Keratinocyte (primary cell): ENCODE results near the gene APEX1. TPM values are rescaled to one million over a fixed set of nuclear protein-coding genes. Genes with fewer than 3 reads are reported as not detected.

Experiments
- DNase-seq: peaks from one replicate; pipeline ENCODE4 v3.0.0-alpha.2; 2011; ENCODE audit warnings: low read depth, missing footprints, low spot score
- FAIRE-seq: peaks from 2 replicates; lab custom pipeline; 2011; peaks lifted over from hg19 to GRCh38; lab: Jason Lieb, UNC
- H2AFZ ChIP-seq: 2 replicates; pipeline ENCODE4 v1.6.0; 2012; ENCODE audit warnings: low read length, control low read depth, inconsistent platforms; ENCODE audit not compliant: control insufficient read depth
- H3K27ac ChIP-seq: 2 replicates; pipeline ENCODE4 v1.5.1; 2011; ENCODE audit warnings: low read length; ENCODE audit not compliant: control insufficient read depth, insufficient read depth
- H3K27me3 ChIP-seq: 3 replicates; pipeline ENCODE4 v1.6.0; 2011; ENCODE audit warnings: low read length; ENCODE audit not compliant: control insufficient read depth, insufficient read depth; ENCODE audit errors: extremely low read depth
- H3K36me3 ChIP-seq, 2 experiments: 2 replicates in 1 of 2; 3 replicates in 1 of 2; pipeline ENCODE4 v1.5.1; 2011; ENCODE audit warnings: low read length in 2 of 2, mild to moderate bottlenecking in 1 of 2; ENCODE audit not compliant: control insufficient read depth in 2 of 2, insufficient read depth in 2 of 2; ENCODE audit errors: extremely low read depth in 1 of 2
- H3K4me1 ChIP-seq: 3 replicates; pipeline ENCODE4 v1.5.1; 2011; ENCODE audit warnings: low read length; ENCODE audit not compliant: control insufficient read depth, insufficient read depth; ENCODE audit errors: extremely low read depth
- H3K4me2 ChIP-seq: 3 replicates; pipeline ENCODE4 v1.6.0; 2011; ENCODE audit warnings: low read depth, low read length; ENCODE audit not compliant: control insufficient read depth, insufficient read depth; ENCODE audit errors: extremely low read depth
- H3K4me3 ChIP-seq, 3 experiments: fragments of 200-600 bp in 1 of 3; sonication (generic) in 1 of 3; 2 replicates in 2 of 3; 3 replicates in 1 of 3; pipeline ENCODE4 v1.5.1; 2011 to 2016; ENCODE audit warnings: low read length in 3 of 3, mild to moderate bottlenecking in 3 of 3, control low read depth in 2 of 3, inconsistent platforms in 1 of 3, low read depth in 1 of 3, mixed read lengths in 1 of 3, mixed run types in 1 of 3, moderate library complexity in 1 of 3; ENCODE audit not compliant: control insufficient read depth in 2 of 3, insufficient read depth in 2 of 3; ENCODE audit errors: extremely low read depth in 1 of 3
- H3K79me2 ChIP-seq: 2 replicates; pipeline ENCODE4 v1.6.0; 2012; ENCODE audit warnings: low read length; ENCODE audit not compliant: control insufficient read depth, insufficient read depth
- H3K9ac ChIP-seq: 3 replicates; pipeline ENCODE4 v1.6.0; 2011; ENCODE audit warnings: low read length; ENCODE audit not compliant: control insufficient read depth, insufficient read depth; ENCODE audit errors: extremely low read depth
- H3K9me1 ChIP-seq: 3 replicates; pipeline ENCODE4 v1.6.0; 2011; ENCODE audit warnings: low read length; ENCODE audit not compliant: control insufficient read depth, insufficient read depth; ENCODE audit errors: extremely low read depth
- H3K9me3 ChIP-seq: 2 replicates; pipeline ENCODE4 v1.5.1; 2012; ENCODE audit warnings: low read depth, low read length; ENCODE audit not compliant: control insufficient read depth
- H4K20me1 ChIP-seq: 3 replicates; pipeline ENCODE4 v1.6.0; 2011; ENCODE audit warnings: low read length; ENCODE audit not compliant: control insufficient read depth, insufficient read depth; ENCODE audit errors: extremely low read depth
- CTCF ChIP-seq, 3 experiments: IDR thresholded peaks in 1 of 3; conservative IDR thresholded peaks in 1 of 3; optimal IDR thresholded peaks in 1 of 3; 2 replicates in 2 of 3; 3 replicates in 1 of 3; pipeline versions ENCODE3 to v1.5.1; 2011; ENCODE audit warnings: low read length in 3 of 3, mild to moderate bottlenecking in 3 of 3, moderate library complexity in 2 of 3, control low read depth in 1 of 3, inconsistent platforms in 1 of 3; ENCODE audit not compliant: insufficient read depth in 2 of 3; ENCODE audit errors: extremely low read depth in 1 of 3
- EZH2 ChIP-seq: IDR thresholded peaks from one replicate; pipeline ENCODE4 v1.6.1; 2012; ENCODE audit warnings: inconsistent platforms, mild to moderate bottlenecking, low read length, moderate library complexity
- dilution Hi-C: fragments of 300-500 bp; cut with MboI; formaldehyde crosslinking; loops from one replicate; pipeline ENCODE4 v1.7.0; 2020; ENCODE audit warnings: low sequenced_read_pairs; ENCODE audit not compliant: extremely low pct_ligation_motif_present
- polyA plus RNA-seq, 5 experiments: library from polyadenylated mRNA; depleted of rRNA in 3 of 5; stranded (reverse) in 3 of 5; stranded (forward) in 1 of 5; unstranded in 1 of 5; fragments of >200 nt; gene quantifications; 1 replicate in 1 of 5; 2 replicates in 3 of 5; 3 replicates in 1 of 5; pipeline versions ENCODE4 v1.2.1 to v1.2.3, GENCODE V29; 2011 to 2012; ENCODE audit warnings: missing spikeins in 2 of 5, low read depth in 1 of 5, low replicate concordance in 1 of 5

Gene APEX1
- polyA plus RNA-seq, 1 donor (not counting 4 experiments of a cell fraction or from before 2014, with no cell fraction given), result 234 TPM

DNA sequence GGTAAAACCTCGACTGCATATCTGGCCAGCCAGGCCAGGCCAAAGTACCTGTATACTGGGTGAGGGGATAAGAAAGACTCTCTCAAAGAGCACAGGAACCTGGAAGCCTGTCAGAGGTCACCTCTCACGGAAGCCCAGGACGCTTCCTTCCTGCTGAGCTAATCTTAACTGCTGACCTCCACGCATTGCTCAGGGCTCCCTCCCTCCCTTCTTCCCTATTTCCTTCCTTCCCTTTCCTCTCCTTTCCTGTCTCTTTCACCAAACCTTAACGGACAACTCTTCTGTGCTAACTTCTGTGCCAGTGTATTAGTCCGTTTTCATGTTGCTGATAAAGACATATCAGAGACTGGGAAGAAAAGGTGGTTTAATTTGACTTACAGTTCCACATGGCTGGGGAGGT, 35.5 kb downstream of the APEX1 start:
- no peak overlapping the region for H3K4me2 ChIP-seq
- H3K27ac ChIP-seq, result no peak overlapping the region
- no peak overlapping the region for H3K4me3 ChIP-seq
- H2AFZ ChIP-seq, result no peak overlapping the region
- no peak for TF ChIP-seq CTCF (optimal IDR thresholded peaks at IDR 0.05 in 1 of 3, IDR thresholded peaks at IDR 0.05 in 1 of 3, conservative IDR thresholded peaks at IDR 0.05 in 1 of 3; ENCODE audit: extremely low read depth in 1 of 3, insufficient read depth in 2 of 3, low read length in 3 of 3)
- no peak for TF ChIP-seq EZH2
- no peaks in the 10 kb centered on the region for H3K36me3 ChIP-seq
- DNase-seq (no peak), FAIRE-seq (no peak)
- no peak overlapping the region for H3K9ac ChIP-seq
- no peaks in the 10 kb centered on the region for H3K9me1 ChIP-seq
- no peaks in the 10 kb centered on the region for H4K20me1 ChIP-seq
- H3K27me3 ChIP-seq, result no peaks in the 10 kb centered on the region
- dilution Hi-C loops, result no loop called here
- no peaks in the 10 kb centered on the region for H3K79me2 ChIP-seq
- no peaks in the 10 kb centered on the region for H3K9me3 ChIP-seq
- peaks cover 21% of the 10 kb centered on the region for H3K4me1 ChIP-seq

GRCh38 chr14:20492486-20492885, 37.5 kb downstream of the APEX1 start:
- no peaks in the 10 kb centered on the region for H4K20me1 ChIP-seq
- no peak overlapping the region for H3K4me2 ChIP-seq
- no peak for TF ChIP-seq CTCF (optimal IDR thresholded peaks at IDR 0.05 in 1 of 3, IDR thresholded peaks at IDR 0.05 in 1 of 3, conservative IDR thresholded peaks at IDR 0.05 in 1 of 3; ENCODE audit: extremely low read depth in 1 of 3, insufficient read depth in 2 of 3, low read length in 3 of 3)
- TF ChIP-seq EZH2, result no peak
- FAIRE-seq (no peak), DNase-seq (no peak)
- dilution Hi-C loops, result no loop called here
- H3K36me3 ChIP-seq, result no peaks in the 10 kb centered on the region
- no peaks in the 10 kb centered on the region for H3K79me2 ChIP-seq
- no peak overlapping the region for H3K27ac ChIP-seq
- no peaks in the 10 kb centered on the region for H3K9me1 ChIP-seq
- no peak overlapping the region for H2AFZ ChIP-seq
- no peak overlapping the region for H3K4me3 ChIP-seq
- H3K4me1 ChIP-seq, result peaks cover 26% of the 10 kb centered on the region
- no peak overlapping the region for H3K9ac ChIP-seq
- H3K27me3 ChIP-seq, result no peaks in the 10 kb centered on the region
- H3K9me3 ChIP-seq, result no peaks in the 10 kb centered on the region
